ENCODE data around the gene OSGEP.

The OSGEP gene

GRCh38 chr14:20415782-20416206 is 38.8 kb downstream of the OSGEP start (continued):
- TF ChIP-seq ZNF280D (tag by site-specific recombination; IDR thresholded peaks at IDR 0.05) (no peak), ZNF148 (tag by site-specific recombination; IDR thresholded peaks at IDR 0.05; ENCODE audit: borderline replicate concordance) (no peak), PATZ1 (tag by site-specific recombination; IDR thresholded peaks at IDR 0.05) (no peak), ZNF518A (tag by site-specific recombination; conservative IDR thresholded peaks at IDR 0.05; ENCODE audit: low read depth) (no peak), ZNF514 (tag by site-specific recombination; IDR thresholded peaks at IDR 0.05) (no peak), ZNF792 (tag by site-specific recombination; IDR thresholded peaks at IDR 0.05) (no peak), ZNF423 (tag by site-specific recombination; IDR thresholded peaks at IDR 0.05) (no peak), ZNF18 (tag by site-specific recombination; IDR thresholded peaks at IDR 0.05) (no peak), ZNF548 (tag by site-specific recombination; IDR thresholded peaks at IDR 0.05) (no peak), ZNF169 (tag by site-specific recombination; IDR thresholded peaks at IDR 0.05) (no peak), ZNF140 (tag by site-specific recombination; IDR thresholded peaks at IDR 0.05) (no peak), ZFP41 (tag by site-specific recombination; IDR thresholded peaks at IDR 0.05; ENCODE audit: borderline replicate concordance) (no peak), PBX3 (CRISPR knock-in tag; IDR thresholded peaks at IDR 0.05) (no peak), ZNF473 (tag by site-specific recombination; IDR thresholded peaks at IDR 0.05) (no peak), ZFP69B (tag by site-specific recombination; IDR thresholded peaks at IDR 0.05) (0 out of 2 replicates have a peak, but pooled peaks have one; percentile 24), ZNF416 (tag by site-specific recombination; IDR thresholded peaks at IDR 0.05) (no peak), ZNF449 (tag by site-specific recombination; IDR thresholded peaks at IDR 0.05) (no peak), ZNF23 (tag by site-specific recombination; IDR thresholded peaks at IDR 0.05; ENCODE audit: borderline replicate concordance) (no peak), ZNF658 (tag by site-specific recombination; IDR thresholded peaks at IDR 0.05) (no peak), ZNF701 (tag by site-specific recombination; IDR thresholded peaks at IDR 0.05) (no peak), ZNF157 (tag by site-specific recombination; IDR thresholded peaks at IDR 0.05) (no peak), ZNF174 (tag by site-specific recombination; IDR thresholded peaks at IDR 0.05) (no peak), ZEB2 (tag by site-specific recombination; IDR thresholded peaks at IDR 0.05) (no peak)
